ENCODE measurements around the gene N4BP2.

N4BP2 gene

DNA sequence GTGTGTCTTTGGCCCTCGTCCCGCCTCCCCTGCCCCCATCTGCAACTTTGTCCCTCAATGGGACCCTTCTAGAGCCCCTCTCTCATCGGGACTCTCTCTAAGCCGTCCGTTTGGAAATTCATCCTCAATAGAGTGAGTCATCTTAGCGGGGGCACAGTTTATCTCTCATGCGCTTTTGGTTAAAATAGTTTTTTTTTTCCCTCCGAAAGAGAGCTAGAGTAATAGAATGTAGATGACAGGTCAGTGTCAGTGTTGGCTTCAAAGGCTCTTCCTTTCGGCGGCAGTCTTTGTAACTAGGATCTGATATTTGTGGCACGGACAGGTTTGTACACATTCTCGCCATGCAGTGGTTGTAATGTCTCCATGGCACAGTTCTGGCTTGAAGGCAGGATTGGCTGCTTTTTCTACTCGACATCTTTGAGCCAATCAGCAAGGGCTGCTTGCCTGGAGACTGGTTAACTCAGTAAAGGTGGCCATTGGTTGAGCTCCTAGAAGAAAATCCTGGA, 989 bp downstream of the N4BP2 start:
- DNase-seq (ENCODE audit: low read depth): peak; percentile 97
- peak overlapping the region; percentile 67 for H3K4me3 ChIP-seq (replicated peaks; ENCODE audit: low read depth, low read length)
- TF ChIP-seq, protein P1, sequence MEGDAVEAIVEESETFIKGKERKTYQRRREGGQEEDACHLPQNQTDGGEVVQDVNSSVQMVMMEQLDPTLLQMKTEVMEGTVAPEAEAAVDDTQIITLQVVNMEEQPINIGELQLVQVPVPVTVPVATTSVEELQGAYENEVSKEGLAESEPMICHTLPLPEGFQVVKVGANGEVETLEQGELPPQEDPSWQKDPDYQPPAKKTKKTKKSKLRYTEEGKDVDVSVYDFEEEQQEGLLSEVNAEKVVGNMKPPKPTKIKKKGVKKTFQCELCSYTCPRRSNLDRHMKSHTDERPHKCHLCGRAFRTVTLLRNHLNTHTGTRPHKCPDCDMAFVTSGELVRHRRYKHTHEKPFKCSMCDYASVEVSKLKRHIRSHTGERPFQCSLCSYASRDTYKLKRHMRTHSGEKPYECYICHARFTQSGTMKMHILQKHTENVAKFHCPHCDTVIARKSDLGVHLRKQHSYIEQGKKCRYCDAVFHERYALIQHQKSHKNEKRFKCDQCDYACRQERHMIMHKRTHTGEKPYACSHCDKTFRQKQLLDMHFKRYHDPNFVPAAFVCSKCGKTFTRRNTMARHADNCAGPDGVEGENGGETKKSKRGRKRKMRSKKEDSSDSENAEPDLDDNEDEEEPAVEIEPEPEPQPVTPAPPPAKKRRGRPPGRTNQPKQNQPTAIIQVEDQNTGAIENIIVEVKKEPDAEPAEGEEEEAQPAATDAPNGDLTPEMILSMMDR (IDR thresholded peaks at IDR 0.05; ENCODE audit: low read length, missing control alignments): no peak

DNA sequence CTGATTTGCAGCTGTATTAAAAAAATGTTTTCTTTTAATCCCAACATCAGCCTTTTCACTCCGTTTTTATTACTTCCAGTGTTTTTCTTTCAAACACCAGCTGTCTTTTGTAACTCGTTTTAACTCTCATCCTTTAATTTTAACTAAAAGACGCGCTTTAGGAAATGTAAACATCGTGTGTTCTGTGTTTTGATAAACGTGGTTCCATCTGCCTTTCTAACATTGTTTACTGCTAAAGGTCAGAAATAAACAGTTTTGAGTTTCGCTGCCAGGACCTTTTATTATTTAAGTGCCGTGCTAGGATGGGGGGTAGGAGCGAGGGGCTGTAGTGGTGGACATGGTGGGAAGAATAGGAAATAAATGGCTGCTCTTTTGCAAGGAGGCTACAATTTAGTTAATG, 1.5 kb downstream of the N4BP2 start:
- peak; percentile 15 for DNase-seq (ENCODE audit: low read depth)
- TF ChIP-seq, protein P1 (IDR thresholded peaks at IDR 0.05; ENCODE audit: low read length, missing control alignments): no peak
- H3K4me3 ChIP-seq (replicated peaks; ENCODE audit: low read depth, low read length): peak overlapping the region; percentile 67

DNA sequence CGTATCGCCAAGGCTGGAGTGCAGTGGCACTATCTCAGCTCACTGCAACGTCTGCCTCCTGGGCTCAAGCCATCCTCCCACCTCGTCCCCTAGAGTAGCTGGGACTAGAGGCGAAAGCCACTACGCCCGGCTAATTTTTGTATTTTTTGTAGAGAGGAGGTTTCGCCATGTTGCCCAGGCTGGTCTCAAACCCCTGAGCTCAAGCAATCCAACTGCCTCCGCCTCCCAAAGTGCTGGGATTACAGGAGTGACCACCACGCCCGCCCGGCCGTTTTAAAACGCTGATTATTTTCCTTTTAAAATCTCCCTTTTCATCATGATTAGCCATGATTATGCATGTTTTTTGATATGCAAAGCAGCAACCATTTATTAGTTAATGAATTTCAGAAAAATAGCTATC, 2.2 kb downstream of the N4BP2 start:
- H3K4me3 ChIP-seq (replicated peaks; ENCODE audit: low read depth, low read length): peak overlapping the region; percentile 67
- TF ChIP-seq, protein P1 (IDR thresholded peaks at IDR 0.05; ENCODE audit: low read length, missing control alignments): no peak
- no peak for DNase-seq (ENCODE audit: low read depth)

DNA sequence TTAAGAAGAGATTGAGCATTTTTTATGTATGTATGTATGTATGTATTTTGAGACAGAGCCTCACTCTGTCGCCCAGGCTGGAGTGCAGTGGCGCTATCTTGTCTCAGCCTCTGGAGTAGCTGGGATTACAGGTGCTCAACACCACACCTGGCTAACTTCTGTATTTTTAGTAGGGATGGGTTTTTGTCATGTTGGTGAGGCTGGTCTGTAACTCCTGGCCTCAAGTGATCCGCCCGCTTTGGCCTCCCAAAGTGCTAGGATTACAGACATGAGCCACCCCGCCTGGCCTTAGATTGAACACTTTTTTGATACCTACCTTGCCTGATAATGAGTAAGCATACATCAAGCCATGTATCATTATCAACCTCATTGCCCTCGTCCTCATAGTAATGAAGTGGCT, 2.7 kb downstream of the N4BP2 start:
- TF ChIP-seq, protein P1 (IDR thresholded peaks at IDR 0.05; ENCODE audit: low read length, missing control alignments): no peak
- no peak for DNase-seq (ENCODE audit: low read depth)
- no peak overlapping the region for H3K4me3 ChIP-seq (replicated peaks; ENCODE audit: low read depth, low read length)

DNA sequence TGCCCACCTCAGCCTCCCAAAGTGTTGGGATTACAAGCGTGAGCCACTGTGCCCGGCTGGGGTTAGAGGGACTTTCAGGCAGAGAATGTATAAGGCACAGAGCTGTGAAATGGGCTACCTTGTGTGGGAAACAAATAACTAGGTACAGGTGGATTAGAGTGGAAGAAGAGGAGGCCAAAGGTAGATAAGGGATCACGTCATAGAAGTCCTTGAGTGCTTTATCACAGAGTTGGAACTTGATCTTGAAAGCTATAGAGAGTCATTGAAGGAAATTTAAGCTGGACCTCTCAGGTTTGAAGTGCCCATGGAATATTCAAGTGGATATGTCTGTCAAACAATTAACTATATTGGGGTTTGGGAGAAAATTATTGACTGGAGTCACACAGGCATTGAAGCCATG, 8.4 kb downstream of the N4BP2 start:
- no peak overlapping the region for H3K4me3 ChIP-seq (replicated peaks; ENCODE audit: low read depth, low read length)
- TF ChIP-seq, protein P1 (IDR thresholded peaks at IDR 0.05; ENCODE audit: low read length, missing control alignments): no peak
- no peak for DNase-seq (ENCODE audit: low read depth)

DNA sequence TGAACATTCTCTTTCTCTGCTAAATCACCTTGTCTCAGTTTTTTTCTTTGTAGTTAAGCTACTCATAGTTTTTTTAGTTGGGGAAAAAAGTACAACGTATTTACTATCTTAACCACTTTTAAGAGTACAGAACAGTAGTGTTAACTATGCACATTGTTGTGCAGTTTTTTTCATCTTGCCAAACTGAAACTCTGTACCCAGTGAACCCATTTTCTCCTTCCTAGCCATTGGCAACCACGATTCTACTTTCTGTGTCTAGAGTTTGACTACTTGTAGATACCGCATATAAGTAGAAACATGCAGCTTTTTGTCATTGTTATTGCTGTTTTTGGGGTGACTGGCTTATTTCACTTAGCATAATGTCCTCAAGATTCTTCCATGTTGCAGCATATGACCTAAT, 10.0 kb downstream of the N4BP2 start:
- H3K4me3 ChIP-seq (replicated peaks; ENCODE audit: low read depth, low read length): no peak overlapping the region
- TF ChIP-seq, protein P1 (IDR thresholded peaks at IDR 0.05; ENCODE audit: low read length, missing control alignments): no peak
- DNase-seq (ENCODE audit: low read depth): no peak

DNA sequence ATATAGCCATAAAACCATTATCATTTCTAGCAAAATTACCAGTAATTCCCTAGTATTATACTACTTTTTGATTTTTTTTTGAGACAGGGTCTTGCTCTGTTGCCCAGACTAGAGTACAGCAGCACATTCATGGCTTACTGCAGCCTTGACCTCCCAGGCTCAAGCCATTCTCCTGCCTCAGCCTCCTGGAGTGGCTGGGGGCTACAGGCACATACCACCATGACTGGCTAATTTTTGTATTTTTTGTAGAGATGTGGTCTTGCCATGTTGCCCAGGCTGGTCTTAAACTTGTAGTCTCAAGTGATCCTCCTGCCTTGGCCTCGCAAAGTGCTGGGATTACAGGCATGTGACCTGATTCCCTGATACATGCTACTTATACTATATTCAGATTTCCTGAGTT, 13.7 kb downstream of the N4BP2 start:
- DNase-seq (ENCODE audit: low read depth): no peak
- no peak overlapping the region for H3K4me3 ChIP-seq (replicated peaks; ENCODE audit: low read depth, low read length)
- TF ChIP-seq, protein P1 (IDR thresholded peaks at IDR 0.05; ENCODE audit: low read length, missing control alignments): no peak
